ENCODE data around the gene TRPM4. TPM values are rescaled to one million over a fixed set of nuclear protein-coding genes. Genes with fewer than 3 reads are reported as not detected.
"Not testable (repeated sequence)": the region's sequence is repeated elsewhere in the genome, so short reads cannot be mapped to it uniquely, and the experiment has no call there.

TRPM4 gene
- total RNA-seq, 6 donors from 2014 or later = 23.9 to 120 (median 49.3) TPM

GRCh38 chr19:49168421-49168820 lies 10.8 kb downstream of the TRPM4 start:
- Histone ChIP-seq H3K27ac (no peak overlapping the region), H3K4me3 (no peak overlapping the region), H3K9me3 (no peaks in the 10 kb centered on the region), H3K4me1 (peaks cover 15 to 18% (median 16%) of the 10 kb centered on the region in 4 donors), H3K36me3 (peaks cover 19 to 57% (median 51%) of the 10 kb centered on the region in 4 donors), H3K27me3 (no peaks in the 10 kb centered on the region)
- TF ChIP-seq EP300 (IDR thresholded peaks at IDR 0.05) (no peak), POLR2A (IDR thresholded peaks at IDR 0.05) (no peak)
- ATAC-seq (ENCODE audit: low FRiP score in 2 of 2) (peak in 1 of 2 donors; percentile 27), DNase-seq (no peak)
- 88 to 95% methylated on average over 4 to 22 of the region's 23 CpGs for WGBS, 2 donors

- Histone ChIP-seq H3K36me3 (peaks cover 23 to 65% (median 53%) of the 10 kb centered on the region in 4 donors), H3K9me3 (no peaks in the 10 kb centered on the region), H3K4me3 (no peak overlapping the region), H3K27ac (no peak overlapping the region), H3K4me1 (no peaks in the 10 kb centered on the region), H3K27me3 (no peaks in the 10 kb centered on the region)
- WGBS, 2 donors = 91 to 92% methylated on average over 2 of the region's 2 CpGs
- DNase-seq (no peak), ATAC-seq (ENCODE audit: low FRiP score in 2 of 2) (no peak)
- no peak for TF ChIP-seq EP300 (IDR thresholded peaks at IDR 0.05)
- no peak for TF ChIP-seq POLR2AphosphoS5 (IDR thresholded peaks at IDR 0.05)
- no peak for TF ChIP-seq POLR2A (IDR thresholded peaks at IDR 0.05)
- no peak for TF ChIP-seq CTCF (IDR thresholded peaks at IDR 0.05)
Measured at GRCh38 chr19:49173198-49173597, 15.6 kb downstream of the TRPM4 start.

GRCh38 chr19:49180659-49181058 lies 23.1 kb downstream of the TRPM4 start:
- ATAC-seq (ENCODE audit: low FRiP score in 2 of 2) (no peak), DNase-seq (no peak)
- Histone ChIP-seq H3K36me3 (peaks cover 0 to 33% (median 13%) of the 10 kb centered on the region in 4 donors), H3K4me3 (no peak overlapping the region), H3K9me3 (no peaks in the 10 kb centered on the region), H3K27ac (no peak overlapping the region), H3K4me1 (no peaks in the 10 kb centered on the region), H3K27me3 (no peaks in the 10 kb centered on the region)
- TF ChIP-seq CTCF (IDR thresholded peaks at IDR 0.05) (no peak), EP300 (IDR thresholded peaks at IDR 0.05) (no peak), POLR2A (IDR thresholded peaks at IDR 0.05) (no peak), POLR2AphosphoS5 (IDR thresholded peaks at IDR 0.05) (no peak)
- 94% methylated on average over 4 of the region's 4 CpGs for WGBS, 2 donors

GRCh38 chr19:49182010-49182847 lies 24.6 kb downstream of the TRPM4 start:
- H3K9me3 ChIP-seq, H3K27me3 ChIP-seq, H3K4me1 ChIP-seq, H3K4me3 ChIP-seq, DNase-seq, H3K27ac ChIP-seq: not testable (repeated sequence)
- H3K36me3 ChIP-seq = peaks cover 0 to 46% (median 13%) of the 10 kb centered on the region in 4 donors
- ATAC-seq (ENCODE audit: low FRiP score in 2 of 2) = peak in 1 of 2 donors; percentile 6
- 87 to 89% methylated on average over 20 of the region's 20 CpGs for WGBS, 2 donors

GRCh38 chr19:49182848-49183375 lies 25.3 kb downstream of the TRPM4 start:
- H3K4me1 ChIP-seq = peaks cover 0 to 5% (median 0%) of the 10 kb centered on the region in 4 donors
- no peak for TF ChIP-seq POLR2AphosphoS5 (IDR thresholded peaks at IDR 0.05)
- TF ChIP-seq POLR2A (IDR thresholded peaks at IDR 0.05) = no peak
- no peak for TF ChIP-seq EP300 (IDR thresholded peaks at IDR 0.05)
- TF ChIP-seq CTCF (IDR thresholded peaks at IDR 0.05) = no peak
- no peak overlapping the region for H3K27ac ChIP-seq
- no peaks in the 10 kb centered on the region for H3K27me3 ChIP-seq
- H3K4me3 ChIP-seq = no peak overlapping the region
- ATAC-seq (ENCODE audit: low FRiP score in 2 of 2) (peak in 1 of 2 donors; percentile 29), DNase-seq (peak in 1 of 2 donors; percentile 78)
- H3K36me3 ChIP-seq = peaks cover 0 to 49% (median 13%) of the 10 kb centered on the region in 4 donors
- H3K9me3 ChIP-seq = no peaks in the 10 kb centered on the region
- WGBS, 2 donors = 83 to 84% methylated on average over 18 to 26 of the region's 26 CpGs

Measured in upper lobe of left lung (tissue), 6 donors.